CD14-positive monocyte (primary cell): ENCODE measurements around the gene SIK3. TPM values are rescaled to one million over a fixed set of nuclear protein-coding genes. Genes with fewer than 3 reads are reported as not detected.

Source experiments
- DNase-seq, 3 donors: peaks; one replicate each; pipeline ENCODE4 v3.0.0-alpha.2; 2011 to 2022
- H2AFZ ChIP-seq: 2 replicates; pipeline ENCODE4 v1.6.0; 2012; ENCODE audit warnings: mild to moderate bottlenecking, low read depth, low read length, inconsistent platforms; ENCODE audit not compliant: insufficient read depth, poor library complexity, severe bottlenecking
- H3K27ac ChIP-seq, 2 donors: 1 replicate in 1 of 2; 2 replicates in 1 of 2; pipeline ENCODE4 v1.5.1; 2012 to 2013; ENCODE audit warnings: low read length in 2 of 2, control low read depth in 1 of 2, inconsistent platforms in 1 of 2, low read depth in 1 of 2, mild to moderate bottlenecking in 1 of 2
- H3K27me3 ChIP-seq, 2 donors: one replicate each; pipeline versions ENCODE4 v1.6.0 to v1.6.1; 2011 to 2013; ENCODE audit warnings: low read length in 2 of 2; ENCODE audit not compliant: control insufficient read depth in 2 of 2, insufficient read depth in 2 of 2
- H3K36me3 ChIP-seq, 2 donors: replicated peaks in 1 of 2; 1 replicate in 1 of 2; 2 replicates in 1 of 2; pipeline versions ENCODE4 v1.5.1 to v1.6.1; 2012 to 2013; ENCODE audit warnings: low read length in 2 of 2, control low read depth in 1 of 2, inconsistent platforms in 1 of 2, mild to moderate bottlenecking in 1 of 2; ENCODE audit not compliant: insufficient read depth in 2 of 2, control insufficient read depth in 1 of 2
- H3K4me1 ChIP-seq, 2 donors: 1 replicate in 1 of 2; 2 replicates in 1 of 2; pipeline versions ENCODE4 v1.5.1 to v1.6.1; 2012 to 2013; ENCODE audit warnings: low read length in 2 of 2, control low read depth in 1 of 2, inconsistent platforms in 1 of 2, mild to moderate bottlenecking in 1 of 2, moderate library complexity in 1 of 2; ENCODE audit not compliant: insufficient read depth in 2 of 2, control insufficient read depth in 1 of 2
- H3K4me2 ChIP-seq: replicated peaks from 2 replicates; pipeline ENCODE3; 2012; ENCODE audit warnings: low read length, moderate library complexity, mild to moderate bottlenecking; ENCODE audit not compliant: poor library complexity, severe bottlenecking; ENCODE audit errors: extremely low read depth
- H3K4me3 ChIP-seq, 3 experiments: fragments of 200-600 bp in 1 of 3; sonication (generic) in 1 of 3; replicated peaks in 1 of 3; 1 replicate in 2 of 3; 2 replicates in 1 of 3; pipeline ENCODE4 v1.5.1; 2011 to 2013; ENCODE audit warnings: low read length in 3 of 3, mild to moderate bottlenecking in 3 of 3, control low read depth in 2 of 3, low read depth in 2 of 3, inconsistent platforms in 1 of 3, moderate library complexity in 1 of 3
- H3K79me2 ChIP-seq: 2 replicates; pipeline ENCODE4 v1.6.0; 2012; ENCODE audit warnings: mild to moderate bottlenecking, control low read depth, inconsistent platforms, low read length, moderate library complexity; ENCODE audit not compliant: insufficient read depth
- H3K9ac ChIP-seq: 2 replicates; pipeline ENCODE4 v1.6.0; 2017; ENCODE audit warnings: low read length, mild to moderate bottlenecking; ENCODE audit not compliant: insufficient read depth, poor library complexity, severe bottlenecking
- H3K9me3 ChIP-seq, 2 donors: replicated peaks in 1 of 2; 1 replicate in 1 of 2; 2 replicates in 1 of 2; pipeline versions ENCODE4 v1.5.1 to v1.6.1; 2012 to 2013; ENCODE audit warnings: low read length in 2 of 2, control low read depth in 1 of 2; ENCODE audit not compliant: control insufficient read depth in 1 of 2, insufficient read depth in 1 of 2
- H4K20me1 ChIP-seq: 2 replicates; pipeline ENCODE4 v1.6.0; 2012; ENCODE audit warnings: mild to moderate bottlenecking, low read length, control low read depth, moderate library complexity; ENCODE audit not compliant: insufficient read depth
- H3K27ac Mint-ChIP-seq, 7 donors: one replicate each; pipeline ENCODE4 v1.8.0; 2020; ENCODE audit warnings: mild to moderate bottlenecking in 7 of 7, mixed read lengths in 7 of 7, moderate library complexity in 6 of 7, inconsistent platforms in 2 of 7
- H3K27me3 Mint-ChIP-seq, 3 donors: one replicate each; pipeline ENCODE4 v1.8.0; 2021 to 2022; ENCODE audit warnings: low read depth in 3 of 3, mild to moderate bottlenecking in 3 of 3, mixed read lengths in 3 of 3, moderate library complexity in 3 of 3, inconsistent platforms in 1 of 3
- H3K36me3 Mint-ChIP-seq, 2 donors: one replicate each; pipeline ENCODE4 v1.8.0; 2020; ENCODE audit warnings: mixed read lengths in 2 of 2, inconsistent platforms in 1 of 2, mild to moderate bottlenecking in 1 of 2
- H3K4me1 Mint-ChIP-seq: one replicate; pipeline ENCODE4 v1.8.0; 2020; ENCODE audit warnings: mild to moderate bottlenecking, mixed read lengths
- H3K4me3 Mint-ChIP-seq, 2 donors: one replicate each; pipeline ENCODE4 v1.8.0; 2020; ENCODE audit warnings: mild to moderate bottlenecking in 2 of 2, mixed read lengths in 2 of 2, moderate library complexity in 1 of 2
- H3K9me3 Mint-ChIP-seq, 7 donors: one replicate each; pipeline ENCODE4 v1.8.0; 2020 to 2022; ENCODE audit warnings: mixed read lengths in 7 of 7, mild to moderate bottlenecking in 6 of 7, moderate library complexity in 6 of 7, inconsistent platforms in 2 of 7
- CTCF ChIP-seq: fragments of 200-600 bp; IDR thresholded peaks from one replicate; pipeline ENCODE4 v1.8.0; 2022; ENCODE audit warnings: antibody characterized with exemption, mild to moderate bottlenecking
- WGBS: methylation state at CpG from one replicate; pipeline ENCODE4 v1.1.5; 2013; ENCODE audit warnings: missing lambda C conversion rate; ENCODE audit not compliant: insufficient coverage; 5-methylcytosine and 5-hydroxymethylcytosine counted together
- intact Hi-C, 2 donors: fragments of 100-400 bp; cut with micrococcal nuclease; formaldehyde crosslinking; loops; one replicate each; pipeline versions ENCODE4 v1.15.0 to v1.15.1; 2023
- polyA plus RNA-seq, 3 donors: library from polyadenylated mRNA; depleted of rRNA in 1 of 3; unstranded in 2 of 3; stranded (reverse) in 1 of 3; fragments of 300-500 nt in 2 of 3; fragments of >200 nt in 1 of 3; fragmentation: Illumina TruSeq in 2 of 3; gene quantifications; 1 replicate in 2 of 3; 2 replicates in 1 of 3; pipeline ENCODE4 v1.2.3, GENCODE V29; 2012 to 2021

Gene SIK3
- polyA plus RNA-seq, 3 donors: 18.3 to 142 (median 20.0) TPM

- Histone ChIP-seq H3K27ac (peak overlapping the region in 1 of 2 donors; percentile 75), H2AFZ (no peak overlapping the region), H4K20me1 (no peaks in the 10 kb centered on the region), H3K9me3 (no peaks in the 10 kb centered on the region), H3K36me3 (no peaks in the 10 kb centered on the region), H3K4me2 (peak overlapping the region; percentile 58), H3K79me2 (peaks cover 69% of the 10 kb centered on the region), H3K27me3 (no peaks in the 10 kb centered on the region), H3K4me3 (peak overlapping the region in 1 of 3 experiments; percentile 52), H3K9ac (no peak overlapping the region), H3K4me1 (peaks cover 57 to 71% of the 10 kb centered on the region in 2 donors)
- intact Hi-C loops: loop anchor here in 1 of 2 donors (5.0 kb wide), 1 partner anchor 185 kb away; the partner anchor contains the start of gene SIK3
- H3K27me3 Mint-ChIP-seq: no peaks in the 10 kb centered on the region
- 100% methylated on average over 2 of the region's 7 CpGs for WGBS
- no peak for TF ChIP-seq CTCF
- peaks cover 13 to 14% of the 10 kb centered on the region in 2 donors for H3K36me3 Mint-ChIP-seq
- peak overlapping the region; percentile 88 to 94 (median 91) for H3K27ac Mint-ChIP-seq
- H3K4me1 Mint-ChIP-seq: peaks cover 61% of the 10 kb centered on the region
- peaks cover 0 to 2% (median 0%) of the 10 kb centered on the region in 7 donors for H3K9me3 Mint-ChIP-seq
- DNase-seq: no peak
- H3K4me3 Mint-ChIP-seq: peak overlapping the region in 1 of 2 donors; percentile 19
Measured at GRCh38 chr11:116911976-116912734, 186.1 kb downstream of the SIK3 start.

GRCh38 chr11:116910847-116911246, 187.4 kb downstream of the SIK3 start:
- peak overlapping the region in 5 of 7 donors; percentile 31 to 87 (median 76) for H3K27ac Mint-ChIP-seq
- H3K36me3 Mint-ChIP-seq: peaks cover 10 to 12% of the 10 kb centered on the region in 2 donors
- peaks cover 0 to 2% (median 0%) of the 10 kb centered on the region in 7 donors for H3K9me3 Mint-ChIP-seq
- H3K4me3 Mint-ChIP-seq: no peak overlapping the region
- no peaks in the 10 kb centered on the region for H3K9me3 ChIP-seq
- peak overlapping the region in 1 of 2 donors; percentile 72 for H3K27ac ChIP-seq
- no peak for TF ChIP-seq CTCF
- no peaks in the 10 kb centered on the region for H3K36me3 ChIP-seq
- H3K4me1 ChIP-seq: peaks cover 70 to 84% of the 10 kb centered on the region in 2 donors
- H3K4me2 ChIP-seq: no peak overlapping the region
- no peak overlapping the region for H3K4me3 ChIP-seq
- no peak overlapping the region for H2AFZ ChIP-seq
- H3K27me3 Mint-ChIP-seq: no peaks in the 10 kb centered on the region
- H4K20me1 ChIP-seq: no peaks in the 10 kb centered on the region
- no peaks in the 10 kb centered on the region for H3K27me3 ChIP-seq
- no peak for DNase-seq
- H3K9ac ChIP-seq: no peak overlapping the region
- peaks cover 74% of the 10 kb centered on the region for H3K4me1 Mint-ChIP-seq
- intact Hi-C loops: loop anchor here in 1 of 2 donors (5.0 kb wide), 1 partner anchor 186 kb away; the partner anchor contains the start of gene SIK3
- 100% methylated on average over 2 of the region's 4 CpGs for WGBS
- peaks cover 67% of the 10 kb centered on the region for H3K79me2 ChIP-seq
